Breast epithelium (tissue), 3 donors: ENCODE data around the gene LDLRAD4.

ENCODE experiments used
- POLR2A ChIP-seq: fragments of 450-650 bp; IDR thresholded peaks from one replicate; pipeline ENCODE4 v1.6.1; 2016; ENCODE audit warnings: antibody characterized with exemption, mild to moderate bottlenecking, moderate library complexity
- TF ChIP-seq, protein P1 (sequence below), 3 donors: fragments of 450-650 bp; IDR thresholded peaks; one replicate each; pipeline ENCODE4 v1.5.1; 2016 to 2017; ENCODE audit warnings: antibody characterized with exemption in 3 of 3, mild to moderate bottlenecking in 3 of 3, moderate library complexity in 3 of 3

DNA sequence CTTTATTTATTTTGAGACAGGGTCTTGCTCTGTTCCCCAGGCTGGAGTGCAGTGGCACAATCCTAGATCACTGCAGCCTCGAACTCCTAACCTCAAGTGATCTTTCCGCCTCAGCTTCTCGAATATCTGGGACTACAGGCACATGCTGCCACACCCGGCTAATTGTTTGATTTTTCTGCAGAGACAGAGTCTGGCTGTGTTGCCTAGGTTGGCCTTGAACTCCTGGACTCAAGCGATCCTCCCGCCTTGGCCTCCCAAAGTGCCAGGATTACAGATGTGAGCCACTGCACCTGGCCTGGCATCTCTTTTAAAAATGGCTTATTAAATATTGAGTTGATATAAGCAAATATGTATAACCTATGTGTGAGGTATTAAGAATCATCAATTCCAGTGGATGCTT, 298.3 kb downstream of the LDLRAD4 start:
- TF ChIP-seq POLR2A = no peak
- TF ChIP-seq, protein P1, sequence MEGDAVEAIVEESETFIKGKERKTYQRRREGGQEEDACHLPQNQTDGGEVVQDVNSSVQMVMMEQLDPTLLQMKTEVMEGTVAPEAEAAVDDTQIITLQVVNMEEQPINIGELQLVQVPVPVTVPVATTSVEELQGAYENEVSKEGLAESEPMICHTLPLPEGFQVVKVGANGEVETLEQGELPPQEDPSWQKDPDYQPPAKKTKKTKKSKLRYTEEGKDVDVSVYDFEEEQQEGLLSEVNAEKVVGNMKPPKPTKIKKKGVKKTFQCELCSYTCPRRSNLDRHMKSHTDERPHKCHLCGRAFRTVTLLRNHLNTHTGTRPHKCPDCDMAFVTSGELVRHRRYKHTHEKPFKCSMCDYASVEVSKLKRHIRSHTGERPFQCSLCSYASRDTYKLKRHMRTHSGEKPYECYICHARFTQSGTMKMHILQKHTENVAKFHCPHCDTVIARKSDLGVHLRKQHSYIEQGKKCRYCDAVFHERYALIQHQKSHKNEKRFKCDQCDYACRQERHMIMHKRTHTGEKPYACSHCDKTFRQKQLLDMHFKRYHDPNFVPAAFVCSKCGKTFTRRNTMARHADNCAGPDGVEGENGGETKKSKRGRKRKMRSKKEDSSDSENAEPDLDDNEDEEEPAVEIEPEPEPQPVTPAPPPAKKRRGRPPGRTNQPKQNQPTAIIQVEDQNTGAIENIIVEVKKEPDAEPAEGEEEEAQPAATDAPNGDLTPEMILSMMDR (IDR thresholded peaks at IDR 0.05) = no peak
